Upper lobe of left lung (tissue), 6 donors: ENCODE measurements around the gene SEC62. TPM values are rescaled to one million over a fixed set of nuclear protein-coding genes. Genes with fewer than 3 reads are reported as not detected.

ENCODE experiments used
- ATAC-seq, 2 donors: fragments of 200-7000 bp; cut with Tn5 transposase; one replicate each; pipeline ENCODE4 v1.9.1; 2022; ENCODE audit warnings: mild to moderate bottlenecking in 2 of 2, moderate library complexity in 2 of 2; ENCODE audit not compliant: low FRiP score in 2 of 2
- DNase-seq, 2 donors: peaks; one replicate each; pipeline ENCODE4 v3.0.0-alpha.2; 2019 to 2020
- H3K27ac ChIP-seq, 4 donors: fragments of 200-600 bp; sonication (generic); one replicate each; pipeline ENCODE4 v1.5.1; 2016 to 2019
- H3K27me3 ChIP-seq, 4 donors: fragments of 200-600 bp; sonication (generic); one replicate each; pipeline ENCODE4 v1.5.1; 2017 to 2019
- H3K36me3 ChIP-seq, 4 donors: fragments of 200-600 bp; sonication (generic); one replicate each; pipeline ENCODE4 v1.5.1; 2016 to 2019
- H3K4me1 ChIP-seq, 4 donors: fragments of 200-600 bp; sonication (generic); one replicate each; pipeline ENCODE4 v1.5.1; 2018 to 2019
- H3K4me3 ChIP-seq, 4 donors: fragments of 200-600 bp; sonication (generic); one replicate each; pipeline ENCODE4 v1.5.1; 2017 to 2019; ENCODE audit warnings: mild to moderate bottlenecking in 2 of 4, moderate library complexity in 1 of 4
- H3K9me3 ChIP-seq, 4 donors: fragments of 200-600 bp; sonication (generic); one replicate each; pipeline ENCODE4 v1.5.1; 2018 to 2019
- CTCF ChIP-seq, 6 experiments: fragments of 450-650 bp in 4 of 6; fragments of 200-600 bp in 2 of 6; sonication (generic) in 2 of 6; IDR thresholded peaks; one replicate each; pipeline ENCODE4 v1.5.1; 2016 to 2019; ENCODE audit warnings: antibody characterized with exemption in 6 of 6
- EP300 ChIP-seq, 4 donors: sonication (generic); formaldehyde crosslinking; IDR thresholded peaks; one replicate each; pipeline ENCODE4 v1.5.1; 2017; ENCODE audit warnings: antibody characterized with exemption in 4 of 4, control low read depth in 2 of 4
- POLR2A ChIP-seq, 4 donors: fragments of 450-650 bp; IDR thresholded peaks; one replicate each; pipeline ENCODE4 v1.5.1; 2016 to 2017; ENCODE audit warnings: antibody characterized with exemption in 4 of 4, mild to moderate bottlenecking in 2 of 4
- POLR2AphosphoS5 ChIP-seq, 2 donors: sonication (generic); formaldehyde crosslinking; IDR thresholded peaks; one replicate each; pipeline ENCODE4 v1.5.1; 2017; ENCODE audit warnings: antibody characterized with exemption in 2 of 2
- WGBS, 2 donors: methylation state at CpG; one replicate each; pipeline ENCODE4 v1.1.5; 2017 to 2018; 5-methylcytosine and 5-hydroxymethylcytosine counted together
- total RNA-seq, 6 donors: library from RNA; depleted of rRNA in 4 of 6; stranded (reverse); fragments of >200 nt in 4 of 6; gene quantifications; one replicate each; pipeline versions ENCODE4 v1.1.0 to v1.2.1, GENCODE V29; 2016 to 2021
- donor health status: DM: no; HTN: no; CAD: no; lungs with moderate emphysema.
- donor health status: DM: no; HTN: yes; CAD: no; lungs with severe emphysema.

Gene SEC62
- total RNA-seq, 6 donors from 2014 or later, result 30.0 to 129 (median 72.9) TPM

DNA sequence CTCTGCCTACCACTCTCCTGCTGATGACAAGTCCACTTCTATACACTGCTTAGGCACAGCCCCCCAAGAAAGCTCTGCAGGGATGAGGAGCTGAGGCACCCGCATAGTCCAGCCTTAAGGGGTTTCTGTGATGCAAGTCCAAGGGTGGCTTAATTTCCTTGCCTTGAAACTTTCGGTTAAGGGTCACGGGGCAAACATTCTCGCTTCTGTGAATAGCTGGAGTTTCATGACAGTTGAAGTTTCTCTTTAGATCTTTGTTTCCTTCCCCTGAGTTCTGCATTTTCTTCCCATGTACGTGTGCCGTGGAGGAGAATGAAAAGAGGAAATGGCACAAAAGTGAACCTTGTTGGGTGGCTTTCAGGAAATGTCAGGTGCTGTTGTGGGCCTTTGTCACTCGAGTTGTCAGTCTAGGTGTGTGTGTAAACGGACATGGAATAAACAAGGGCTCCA lies 78.2 kb downstream of the SEC62 start:
- Histone ChIP-seq H3K9me3 (no peaks in the 10 kb centered on the region), H3K4me1 (peaks cover 6 to 38% (median 22%) of the 10 kb centered on the region in 4 donors), H3K27me3 (no peaks in the 10 kb centered on the region), H3K4me3 (peak overlapping the region in 1 of 4 donors; percentile 4), H3K27ac (peak overlapping the region; percentile 54 to 79 (median 66)), H3K36me3 (no peaks in the 10 kb centered on the region)
- TF ChIP-seq CTCF (IDR thresholded peaks at IDR 0.05) (no peak), POLR2A (IDR thresholded peaks at IDR 0.05) (no peak)
- DNase-seq (no peak), ATAC-seq (peak; percentile 38 to 45)
- 49 to 53% methylated on average over 8 of the region's 8 CpGs for WGBS, 2 donors

DNA sequence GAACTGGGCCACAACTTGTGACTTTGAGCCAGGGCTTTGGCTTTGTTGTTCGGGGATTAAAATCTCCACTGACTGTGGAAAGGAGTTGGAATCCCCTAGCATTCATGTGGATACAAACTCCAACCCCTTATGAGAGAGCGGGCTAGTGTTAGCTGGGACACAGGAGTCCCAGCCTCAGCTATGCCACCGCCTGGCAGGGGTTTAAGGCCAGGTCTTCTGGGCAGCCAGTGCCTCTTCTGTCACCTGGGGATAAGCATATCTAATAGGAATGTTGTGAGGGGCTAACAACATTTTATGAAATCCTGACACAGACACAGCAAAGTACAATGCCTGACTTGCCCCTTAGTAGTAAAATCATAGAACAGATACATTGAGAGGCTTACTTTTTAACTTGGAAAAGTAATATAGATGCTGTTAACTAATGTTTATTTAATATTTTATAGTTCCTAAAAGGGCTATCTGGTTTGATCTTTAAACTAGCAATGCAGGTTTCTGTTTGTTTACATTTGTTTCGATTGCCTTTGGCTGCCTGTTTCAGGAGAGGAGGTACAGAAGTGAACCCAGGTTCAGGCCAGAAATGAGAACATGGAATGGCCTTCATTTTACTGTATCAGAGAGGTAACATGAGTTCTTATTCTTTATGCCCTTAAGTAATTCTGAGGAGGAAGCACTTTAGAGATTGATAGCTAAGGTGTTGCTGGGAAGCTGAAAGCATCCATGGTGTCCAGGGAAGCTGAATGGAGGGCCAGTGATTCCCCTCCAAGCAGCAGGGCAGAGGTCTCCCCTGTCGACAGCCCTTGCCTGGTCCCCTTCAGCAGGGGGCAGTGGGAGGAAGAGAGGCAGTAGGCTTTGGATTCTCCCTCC lies 79.9 kb downstream of the SEC62 start:
- H3K27me3 ChIP-seq, result no peaks in the 10 kb centered on the region
- TF ChIP-seq EP300 (IDR thresholded peaks at IDR 0.05), result no peak
- no peak for TF ChIP-seq CTCF (IDR thresholded peaks at IDR 0.05)
- no peak for TF ChIP-seq POLR2AphosphoS5 (IDR thresholded peaks at IDR 0.05)
- TF ChIP-seq POLR2A (IDR thresholded peaks at IDR 0.05), result no peak
- WGBS, 2 donors, result 60 to 83% methylated on average over 5 of the region's 5 CpGs
- H3K9me3 ChIP-seq, result no peaks in the 10 kb centered on the region
- no peaks in the 10 kb centered on the region for H3K36me3 ChIP-seq
- H3K4me3 ChIP-seq, result no peak overlapping the region
- no peak for ATAC-seq
- H3K4me1 ChIP-seq, result peaks cover 10 to 42% (median 25%) of the 10 kb centered on the region in 4 donors
- H3K27ac ChIP-seq, result peak overlapping the region in 3 of 4 donors; percentile 40 to 79 (median 73)
- DNase-seq, result no peak

DNA sequence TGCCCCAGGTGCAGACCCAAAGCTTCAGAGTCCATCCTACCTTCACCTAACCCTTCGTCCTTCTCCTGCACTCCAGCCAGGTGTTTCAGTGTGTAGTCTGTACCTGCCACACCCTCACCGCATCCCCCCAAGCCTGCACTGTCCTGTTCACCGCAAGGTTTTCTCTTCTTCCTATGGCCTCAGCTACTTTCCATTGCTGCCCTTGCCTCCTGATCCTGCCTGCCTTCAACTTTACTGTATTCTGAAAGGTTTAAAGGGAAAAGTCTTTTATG lies 80.5 kb downstream of the SEC62 start:
- no peak for ATAC-seq

More for the DNA sequence above, 80.5 kb downstream of the SEC62 start:
- no peak for TF ChIP-seq POLR2A (IDR thresholded peaks at IDR 0.05)
- no peak for TF ChIP-seq POLR2AphosphoS5 (IDR thresholded peaks at IDR 0.05)
- no peak for TF ChIP-seq CTCF (IDR thresholded peaks at IDR 0.05)
- TF ChIP-seq EP300 (IDR thresholded peaks at IDR 0.05), result no peak
- Histone ChIP-seq H3K4me3 (no peak overlapping the region), H3K4me1 (peaks cover 10 to 42% (median 25%) of the 10 kb centered on the region in 4 donors), H3K27ac (peak overlapping the region in 1 of 4 donors; percentile 73), H3K9me3 (no peaks in the 10 kb centered on the region), H3K36me3 (no peaks in the 10 kb centered on the region), H3K27me3 (no peaks in the 10 kb centered on the region)
- no peak for DNase-seq
- WGBS, 2 donors, result 85 to 91% methylated on average over 3 of the region's 3 CpGs

Other genes with a start within 250 kb of the SEC62 start
- 10 to 100 TPM in 5 of 6 donors, not detected in 1; 16.6 to 96.4 (median 41.9) TPM for gene TERC, start 201.7 kb upstream of the SEC62 start, total RNA-seq
- 1 to 10 TPM in 4 of 6 donors, under 1 TPM in 2; 0.55 to 6.3 (median 1.7) TPM for gene ACTRT3, start 197.2 kb upstream of the SEC62 start, total RNA-seq
- gene MYNN, start 193.4 kb upstream of the SEC62 start, total RNA-seq, result 10 to 100 TPM in 3 of 6 donors, 1 to 10 TPM in 3; 2.3 to 22.5 (median 10.9) TPM
- gene LRRIQ4, start 153.9 kb upstream of the SEC62 start, total RNA-seq, result under 1 TPM in 2 of 6 donors, not detected in 4; 0.22 to 0.24 TPM
- 10 to 100 TPM in 1 of 6 donors, 1 to 10 TPM in 4, under 1 TPM in 1; 0.78 to 12.9 (median 3.9) TPM for gene LRRC34, start 153.9 kb upstream of the SEC62 start, total RNA-seq
- gene LRRC31, start 96.9 kb upstream of the SEC62 start, total RNA-seq, result 1 to 10 TPM in 4 of 6 donors, under 1 TPM in 2; 0.34 to 5.6 (median 1.3) TPM
- gene SAMD7, start 55.2 kb upstream of the SEC62 start, total RNA-seq, result not detected
- gene GPR160, start 71.2 kb downstream of the SEC62 start, total RNA-seq, result 10 to 100 TPM; 11.5 to 49.7 (median 34.1) TPM
- 100 to 1,000 TPM in 2 of 6 donors, 10 to 100 TPM in 4; 50.7 to 182 (median 76.3) TPM for gene PHC3, start 214.9 kb downstream of the SEC62 start, total RNA-seq